ENCODE data around the gene SLC25A14.

Gene SLC25A14

DNA sequence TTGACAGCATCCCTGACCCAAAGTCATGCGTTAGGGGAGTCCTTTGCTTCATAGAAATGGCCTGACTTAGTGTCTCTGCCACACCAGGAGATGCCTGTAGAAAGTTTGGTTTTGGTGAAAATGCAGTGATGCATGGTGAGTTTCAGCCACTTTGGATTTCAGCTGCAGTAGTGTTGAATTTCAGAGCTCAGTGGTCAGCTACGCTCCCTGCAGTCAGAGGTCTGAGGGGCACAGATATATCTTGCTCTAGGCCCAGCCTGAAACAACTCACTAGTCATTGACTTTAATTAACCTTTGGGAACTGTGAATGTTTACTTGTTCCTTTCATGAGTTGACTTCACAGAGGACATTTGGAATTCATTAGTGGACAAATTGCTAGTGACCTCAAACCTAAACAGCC is 79.5 kb downstream of the SLC25A14 start:
- H3K9me3 ChIP-seq (replicated peaks; ENCODE audit: insufficient read depth, low read length) = no peaks in the 10 kb centered on the region
- H3K36me3 ChIP-seq (replicated peaks; ENCODE audit: insufficient read depth, low read length) = no peaks in the 10 kb centered on the region
- H3K27ac ChIP-seq (ENCODE audit: low read length) = no peak overlapping the region
- H4K20me1 ChIP-seq (ENCODE audit: insufficient read depth, low read length) = no peaks in the 10 kb centered on the region
- no peaks in the 10 kb centered on the region for H3K27me3 ChIP-seq (replicated peaks; ENCODE audit: insufficient read depth, low read length)
- DNase-seq = no peak
- no peak overlapping the region for H2AFZ ChIP-seq (ENCODE audit: low read length)
- H3K4me1 ChIP-seq (ENCODE audit: low read length) = no peaks in the 10 kb centered on the region
- no peak for TF ChIP-seq EZH2phosphoT487 (IDR thresholded peaks at IDR 0.05; ENCODE audit: low read length)
- TF ChIP-seq, protein P1, sequence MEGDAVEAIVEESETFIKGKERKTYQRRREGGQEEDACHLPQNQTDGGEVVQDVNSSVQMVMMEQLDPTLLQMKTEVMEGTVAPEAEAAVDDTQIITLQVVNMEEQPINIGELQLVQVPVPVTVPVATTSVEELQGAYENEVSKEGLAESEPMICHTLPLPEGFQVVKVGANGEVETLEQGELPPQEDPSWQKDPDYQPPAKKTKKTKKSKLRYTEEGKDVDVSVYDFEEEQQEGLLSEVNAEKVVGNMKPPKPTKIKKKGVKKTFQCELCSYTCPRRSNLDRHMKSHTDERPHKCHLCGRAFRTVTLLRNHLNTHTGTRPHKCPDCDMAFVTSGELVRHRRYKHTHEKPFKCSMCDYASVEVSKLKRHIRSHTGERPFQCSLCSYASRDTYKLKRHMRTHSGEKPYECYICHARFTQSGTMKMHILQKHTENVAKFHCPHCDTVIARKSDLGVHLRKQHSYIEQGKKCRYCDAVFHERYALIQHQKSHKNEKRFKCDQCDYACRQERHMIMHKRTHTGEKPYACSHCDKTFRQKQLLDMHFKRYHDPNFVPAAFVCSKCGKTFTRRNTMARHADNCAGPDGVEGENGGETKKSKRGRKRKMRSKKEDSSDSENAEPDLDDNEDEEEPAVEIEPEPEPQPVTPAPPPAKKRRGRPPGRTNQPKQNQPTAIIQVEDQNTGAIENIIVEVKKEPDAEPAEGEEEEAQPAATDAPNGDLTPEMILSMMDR (IDR thresholded peaks at IDR 0.05; ENCODE audit: low read length) = no peak
- TF ChIP-seq EZH2 (optimal IDR thresholded peaks at IDR 0.05; ENCODE audit: low read depth, low read length) = no peak
- no peak overlapping the region for H3K4me2 ChIP-seq (ENCODE audit: low read depth, low read length)
- H3F3A ChIP-seq (ENCODE audit: insufficient read depth, low read length) = no peaks in the 10 kb centered on the region
- H3K79me2 ChIP-seq (ENCODE audit: low read length) = no peaks in the 10 kb centered on the region
- no peaks in the 10 kb centered on the region for H3K9me2 ChIP-seq (replicated peaks; ENCODE audit: insufficient read depth, low read length)
- H3K4me3 ChIP-seq (ENCODE audit: low read length) = no peak overlapping the region
- H3K9ac ChIP-seq (ENCODE audit: low read length) = no peak overlapping the region

Measured in MM.1S (cell line).